Measurements from ENCODE around the gene GRAMD1B. TPM values are rescaled to one million over a fixed set of nuclear protein-coding genes. Genes with fewer than 3 reads are reported as not detected.

GRAMD1B gene
- total RNA-seq, 2 donors from 2014 or later = 3.1 to 3.8 TPM

GRCh38 chr11:123386796-123387510 is 43.1 kb upstream of the GRAMD1B start:
- Histone ChIP-seq H3K4me3 (no peak overlapping the region), H3K4me1 (no peaks in the 10 kb centered on the region), H3K27me3 (no peaks in the 10 kb centered on the region), H3K36me3 (no peaks in the 10 kb centered on the region), H3K9me3 (no peaks in the 10 kb centered on the region), H3K27ac (no peak overlapping the region)
- DNase-seq (ENCODE audit: low spot score) = no peak
- TF ChIP-seq, protein P1, sequence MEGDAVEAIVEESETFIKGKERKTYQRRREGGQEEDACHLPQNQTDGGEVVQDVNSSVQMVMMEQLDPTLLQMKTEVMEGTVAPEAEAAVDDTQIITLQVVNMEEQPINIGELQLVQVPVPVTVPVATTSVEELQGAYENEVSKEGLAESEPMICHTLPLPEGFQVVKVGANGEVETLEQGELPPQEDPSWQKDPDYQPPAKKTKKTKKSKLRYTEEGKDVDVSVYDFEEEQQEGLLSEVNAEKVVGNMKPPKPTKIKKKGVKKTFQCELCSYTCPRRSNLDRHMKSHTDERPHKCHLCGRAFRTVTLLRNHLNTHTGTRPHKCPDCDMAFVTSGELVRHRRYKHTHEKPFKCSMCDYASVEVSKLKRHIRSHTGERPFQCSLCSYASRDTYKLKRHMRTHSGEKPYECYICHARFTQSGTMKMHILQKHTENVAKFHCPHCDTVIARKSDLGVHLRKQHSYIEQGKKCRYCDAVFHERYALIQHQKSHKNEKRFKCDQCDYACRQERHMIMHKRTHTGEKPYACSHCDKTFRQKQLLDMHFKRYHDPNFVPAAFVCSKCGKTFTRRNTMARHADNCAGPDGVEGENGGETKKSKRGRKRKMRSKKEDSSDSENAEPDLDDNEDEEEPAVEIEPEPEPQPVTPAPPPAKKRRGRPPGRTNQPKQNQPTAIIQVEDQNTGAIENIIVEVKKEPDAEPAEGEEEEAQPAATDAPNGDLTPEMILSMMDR (IDR thresholded peaks at IDR 0.05) = no peak

GRCh38 chr11:123388640-123389039 is 41.4 kb upstream of the GRAMD1B start:
- TF ChIP-seq, protein P1 (IDR thresholded peaks at IDR 0.05) = no peak
- Histone ChIP-seq H3K27ac (no peak overlapping the region), H3K4me3 (no peak overlapping the region)

GRCh38 chr11:123390146-123390545 is 39.9 kb upstream of the GRAMD1B start:
- Histone ChIP-seq H3K27ac (no peak overlapping the region), H3K4me1 (no peaks in the 10 kb centered on the region), H3K4me3 (no peak overlapping the region), H3K27me3 (no peaks in the 10 kb centered on the region), H3K36me3 (no peaks in the 10 kb centered on the region), H3K9me3 (no peaks in the 10 kb centered on the region)
- no peak for DNase-seq (ENCODE audit: low spot score)
- TF ChIP-seq, protein P1 (IDR thresholded peaks at IDR 0.05) = no peak

More at GRCh38 chr11:123388640-123389039, 41.4 kb upstream of the GRAMD1B start:
- H3K9me3 ChIP-seq = no peaks in the 10 kb centered on the region
- no peaks in the 10 kb centered on the region for H3K36me3 ChIP-seq
- H3K27me3 ChIP-seq = no peaks in the 10 kb centered on the region
- DNase-seq (ENCODE audit: low spot score) = no peak
- H3K4me1 ChIP-seq = no peaks in the 10 kb centered on the region

DNA sequence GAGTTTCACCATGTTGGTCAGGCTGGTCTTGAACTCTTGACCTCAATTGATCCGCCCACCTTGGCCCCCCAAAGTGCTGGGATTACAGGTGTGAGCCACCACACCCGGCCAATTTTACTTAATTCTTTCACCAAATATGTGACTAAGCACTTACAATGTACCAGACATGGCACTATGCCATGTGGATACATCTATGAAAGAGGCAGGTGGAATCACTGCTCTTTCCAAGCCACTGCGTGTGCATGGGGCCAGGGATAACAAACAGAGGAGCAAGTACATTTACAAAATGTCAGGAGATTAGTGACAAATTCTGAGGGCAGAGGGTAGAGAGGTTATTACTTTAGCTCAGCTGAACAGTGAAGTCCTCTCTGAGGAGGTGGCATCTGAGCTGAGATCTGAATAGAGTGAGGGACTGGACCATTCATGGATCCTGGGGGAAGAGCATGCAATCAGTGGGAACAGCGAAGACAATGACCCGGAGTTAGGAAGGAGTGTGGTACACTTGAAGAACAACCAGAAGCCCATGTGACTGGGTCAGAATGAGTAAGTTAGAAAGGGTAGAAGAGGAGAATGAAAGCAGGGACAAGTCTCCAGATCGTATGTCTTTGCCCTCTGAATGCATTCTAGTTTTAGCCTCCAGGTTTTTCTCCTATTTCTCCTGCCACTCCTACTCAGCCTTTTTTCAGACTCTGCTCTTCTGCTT is 38.3 kb upstream of the GRAMD1B start:
- no peaks in the 10 kb centered on the region for H3K9me3 ChIP-seq
- H3K27ac ChIP-seq = no peak overlapping the region
- H3K4me1 ChIP-seq = no peaks in the 10 kb centered on the region
- H3K36me3 ChIP-seq = no peaks in the 10 kb centered on the region
- TF ChIP-seq, protein P1 (IDR thresholded peaks at IDR 0.05) = no peak
- H3K27me3 ChIP-seq = no peaks in the 10 kb centered on the region
- H3K4me3 ChIP-seq = no peak overlapping the region
- no peak for DNase-seq (ENCODE audit: low spot score)

GRCh38 chr11:123392431-123392830 is 37.6 kb upstream of the GRAMD1B start:
- Histone ChIP-seq H3K9me3 (no peaks in the 10 kb centered on the region), H3K4me1 (no peaks in the 10 kb centered on the region), H3K27ac (no peak overlapping the region), H3K27me3 (no peaks in the 10 kb centered on the region), H3K36me3 (no peaks in the 10 kb centered on the region), H3K4me3 (no peak overlapping the region)
- TF ChIP-seq, protein P1 (IDR thresholded peaks at IDR 0.05) = no peak
- no peak for DNase-seq (ENCODE audit: low spot score)

Measured in right atrium auricular region (tissue), 2 donors.